BJ (cell line): Measurements from ENCODE around the gene MS4A8. TPM values are rescaled to one million over a fixed set of nuclear protein-coding genes. Genes with fewer than 3 reads are reported as not detected.
A peak's percentile ranks its signal among the peaks of the same experiment; 100 is the strongest.

Experiments used
- CTCF ChIA-PET: fragments of 350-600 bp; formaldehyde crosslinking; extraction: SDS; loops from one replicate; lab custom pipeline; 2021; ENCODE audit warnings: antibody characterized with exemption, inconsistent platforms; lab: Yijun Ruan, JAX
- POLR2A ChIA-PET: fragments of 300-600 bp; sonication (Branson Sonifier 250); formaldehyde crosslinking; extraction: SDS; loops from one replicate; lab custom pipeline; 2021; ENCODE audit warnings: antibody characterized with exemption; lab: Charles Lee
- DNase-seq: peaks from one replicate; pipeline ENCODE4 v3.0.0-alpha.2; 2011; ENCODE audit warnings: low read depth
- H3K27me3 ChIP-seq: 2 replicates; pipeline ENCODE4 v1.6.0; 2011; ENCODE audit warnings: low read length; ENCODE audit not compliant: control insufficient read depth, insufficient read depth
- H3K36me3 ChIP-seq: 2 replicates; pipeline ENCODE4 v1.5.1; 2011; ENCODE audit warnings: low read length; ENCODE audit not compliant: control insufficient read depth, insufficient read depth
- H3K4me3 ChIP-seq: 2 replicates; pipeline ENCODE4 v1.5.1; 2011; ENCODE audit warnings: low read depth, mild to moderate bottlenecking, control low read depth, low read length
- CTCF ChIP-seq: IDR thresholded peaks from 2 replicates; pipeline ENCODE4 v1.5.1; 2011; ENCODE audit warnings: low read depth, mild to moderate bottlenecking, control low read depth, inconsistent platforms, low read length, moderate library complexity; ENCODE audit not compliant: insufficient read depth
- polyA plus RNA-seq: library from polyadenylated mRNA; depleted of rRNA; stranded (reverse); fragments of >200 nt; gene quantifications from 2 replicates; pipeline ENCODE4 v1.2.3, GENCODE V29; 2011

MS4A8 gene
- polyA plus RNA-seq, 1 experiment: not detected

GRCh38 chr11:60701469-60701818 lies 2.0 kb downstream of the MS4A8 start:
- TF ChIP-seq CTCF: no peak
- CTCF ChIA-PET: no interaction called here
- Histone ChIP-seq H3K36me3 (no peaks in the 10 kb centered on the region), H3K4me3 (no peak overlapping the region), H3K27me3 (no peaks in the 10 kb centered on the region)
- POLR2A ChIA-PET: no interaction called here
- DNase-seq: no peak

- ChIA-PET POLR2A (no interaction called here), CTCF (no interaction called here)
- no peak for DNase-seq
These were observed 4.0 kb downstream of the MS4A8 start for GRCh38 chr11:60703374-60703773.

GRCh38 chr11:60705895-60706294 lies 6.5 kb downstream of the MS4A8 start:
- TF ChIP-seq CTCF: no peak
- DNase-seq: no peak
- Histone ChIP-seq H3K27me3 (no peaks in the 10 kb centered on the region), H3K4me3 (no peak overlapping the region), H3K36me3 (no peaks in the 10 kb centered on the region)
- ChIA-PET POLR2A (no interaction called here), CTCF (no interaction called here)

More at GRCh38 chr11:60703374-60703773, 4.0 kb downstream of the MS4A8 start:
- no peak overlapping the region for H3K4me3 ChIP-seq
- TF ChIP-seq CTCF: no peak
- no peaks in the 10 kb centered on the region for H3K27me3 ChIP-seq
- no peaks in the 10 kb centered on the region for H3K36me3 ChIP-seq

- no peak for DNase-seq
- Histone ChIP-seq H3K27me3 (no peaks in the 10 kb centered on the region), H3K36me3 (no peaks in the 10 kb centered on the region), H3K4me3 (no peak overlapping the region)
- ChIA-PET POLR2A (no interaction called here), CTCF (no interaction called here)
- TF ChIP-seq CTCF: no peak
These were observed 7.5 kb downstream of the MS4A8 start for GRCh38 chr11:60706931-60707330.

GRCh38 chr11:60710482-60710881 lies 11.1 kb downstream of the MS4A8 start:
- Histone ChIP-seq H3K36me3 (no peaks in the 10 kb centered on the region), H3K27me3 (no peaks in the 10 kb centered on the region), H3K4me3 (no peak overlapping the region)
- no peak for DNase-seq
- CTCF ChIA-PET: no interaction called here
- POLR2A ChIA-PET: no interaction called here
- 0 out of 2 replicates have a peak, but pooled peaks have one; percentile 3 for TF ChIP-seq CTCF
